NCI-H345 treated with DMSO at 0.1 percent for 48 hours (cell line): ENCODE data around the gene FBXL7.

Source experiments
- DNase-seq: peaks from one replicate; lab custom pipeline; 2025; ENCODE audit not compliant: unreplicated experiment; lab: John Stamatoyannopoulos, UW

FBXL7 gene

DNA sequence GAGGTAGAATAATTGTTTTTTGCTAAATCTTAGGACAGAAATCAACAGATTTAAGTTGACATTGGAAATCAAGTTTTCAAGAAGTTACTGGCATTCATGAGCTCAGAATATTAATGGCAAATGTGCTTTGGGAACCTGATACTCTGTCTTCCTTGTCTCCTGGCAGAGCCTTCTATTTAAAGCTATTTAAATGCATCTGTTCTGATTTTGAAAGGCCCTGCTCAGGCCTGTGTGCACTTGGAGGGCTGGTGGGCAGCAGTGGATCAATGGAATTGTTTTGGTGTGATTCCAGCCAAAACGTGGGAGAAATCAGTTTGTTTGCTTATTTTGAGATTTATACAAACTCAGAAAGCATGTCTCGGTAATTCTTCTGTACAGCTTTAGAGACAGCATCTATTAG is 38.5 kb downstream of the FBXL7 start:
- no peak for DNase-seq

DNA sequence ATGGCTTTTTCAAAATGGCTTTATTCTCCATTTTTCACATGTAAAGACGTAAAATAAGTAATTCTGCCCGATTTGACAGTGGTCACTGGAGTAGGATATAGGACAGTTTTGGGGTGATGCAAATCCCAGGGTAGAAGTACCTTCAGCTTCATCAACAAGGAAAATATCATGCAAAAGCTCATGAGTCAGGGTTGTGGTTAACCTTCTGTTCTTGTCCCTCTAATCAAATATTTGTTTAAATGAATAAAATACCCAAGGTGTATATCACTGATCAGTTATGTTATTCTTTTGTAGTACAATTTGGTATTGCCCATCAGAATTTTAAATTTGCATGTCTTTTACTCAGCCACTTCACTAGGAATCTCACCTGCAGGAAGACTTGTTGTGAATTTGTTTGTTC is 40.0 kb downstream of the FBXL7 start:
- no peak for DNase-seq

DNA sequence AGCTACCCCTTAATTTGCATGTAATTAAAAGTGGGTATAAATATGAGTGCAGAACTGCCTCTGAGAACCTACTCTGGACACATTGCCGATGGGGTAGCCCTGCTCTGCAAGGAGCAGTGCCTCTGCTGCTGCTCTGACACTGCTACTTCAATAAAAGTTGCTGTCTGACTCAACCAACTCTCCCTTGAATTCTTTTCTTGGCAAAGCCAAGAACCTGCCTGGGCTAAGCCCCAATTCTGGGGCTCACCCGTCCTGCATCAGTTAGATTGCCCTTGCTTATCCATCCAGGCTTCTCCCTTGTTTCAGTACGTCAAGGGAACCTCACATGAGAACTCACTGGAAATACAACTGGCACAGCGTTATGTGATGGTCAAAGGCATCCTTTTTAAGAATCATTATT is 44.1 kb downstream of the FBXL7 start:
- DNase-seq, result no peak

DNA sequence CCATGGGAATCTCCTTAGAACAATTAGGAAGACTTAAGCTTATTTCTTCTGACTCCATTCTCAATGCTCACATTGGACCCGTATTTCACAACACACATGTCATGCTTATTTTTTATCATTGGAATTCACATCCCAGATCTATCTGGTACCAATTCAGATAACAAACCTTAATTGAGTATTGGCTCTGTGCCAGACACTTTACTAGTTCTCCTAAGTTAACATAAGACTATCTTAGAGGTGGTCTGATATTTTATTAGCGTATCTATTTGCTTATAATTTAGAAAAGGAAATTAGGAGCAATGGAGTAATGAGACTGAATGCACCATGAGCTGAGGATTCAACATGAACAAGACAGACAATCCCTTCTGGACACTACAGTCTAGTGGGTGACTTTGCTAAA is 45.1 kb downstream of the FBXL7 start:
- DNase-seq, result no peak

DNA sequence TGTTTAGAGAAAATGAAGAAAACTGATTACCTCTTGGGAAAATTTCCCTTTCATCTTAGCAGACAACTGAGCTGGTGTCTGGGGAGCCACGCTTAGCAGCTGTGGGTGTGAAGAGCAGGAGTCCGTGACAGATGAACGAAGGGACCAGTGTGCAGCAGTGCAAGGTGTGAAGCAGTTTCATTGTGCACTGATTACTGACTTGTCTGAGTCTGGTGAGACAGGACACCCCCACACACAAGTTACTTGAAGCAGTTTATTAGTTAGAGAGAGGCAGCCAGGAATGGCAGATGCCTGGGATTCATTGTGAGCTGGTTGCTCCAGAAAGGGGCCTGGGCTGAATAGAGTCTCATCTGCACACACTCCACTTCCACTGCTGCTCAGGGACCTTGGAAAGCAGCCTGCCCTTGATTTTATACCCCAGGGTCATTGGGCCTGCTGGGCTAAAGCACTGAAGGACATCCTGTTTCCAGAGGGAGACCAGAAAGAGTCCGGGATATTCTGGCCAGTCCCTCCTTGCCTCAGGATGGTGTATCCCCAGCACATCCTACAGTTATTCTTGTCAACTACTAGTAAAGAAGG is 47.4 kb downstream of the FBXL7 start:
- no peak for DNase-seq

DNA sequence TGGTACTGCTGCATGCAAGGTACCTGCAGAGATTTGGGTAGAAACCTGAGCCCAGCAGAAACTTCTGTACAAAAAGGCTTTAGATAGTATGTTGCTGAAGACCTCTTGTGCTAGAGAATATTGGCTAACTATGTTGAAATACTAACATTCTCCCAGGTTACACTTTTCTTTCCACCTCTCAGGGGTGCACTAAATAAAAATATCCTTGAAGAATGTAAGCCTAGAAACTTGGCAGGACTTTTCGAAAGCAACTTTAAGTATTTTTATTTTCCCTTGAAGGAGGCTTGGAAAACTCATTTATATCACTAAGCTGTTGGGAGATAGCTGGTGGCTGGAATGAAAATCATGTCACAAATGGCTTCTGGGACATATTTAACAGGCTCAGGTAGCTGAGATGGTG is 50.0 kb downstream of the FBXL7 start:
- DNase-seq, result no peak

DNA sequence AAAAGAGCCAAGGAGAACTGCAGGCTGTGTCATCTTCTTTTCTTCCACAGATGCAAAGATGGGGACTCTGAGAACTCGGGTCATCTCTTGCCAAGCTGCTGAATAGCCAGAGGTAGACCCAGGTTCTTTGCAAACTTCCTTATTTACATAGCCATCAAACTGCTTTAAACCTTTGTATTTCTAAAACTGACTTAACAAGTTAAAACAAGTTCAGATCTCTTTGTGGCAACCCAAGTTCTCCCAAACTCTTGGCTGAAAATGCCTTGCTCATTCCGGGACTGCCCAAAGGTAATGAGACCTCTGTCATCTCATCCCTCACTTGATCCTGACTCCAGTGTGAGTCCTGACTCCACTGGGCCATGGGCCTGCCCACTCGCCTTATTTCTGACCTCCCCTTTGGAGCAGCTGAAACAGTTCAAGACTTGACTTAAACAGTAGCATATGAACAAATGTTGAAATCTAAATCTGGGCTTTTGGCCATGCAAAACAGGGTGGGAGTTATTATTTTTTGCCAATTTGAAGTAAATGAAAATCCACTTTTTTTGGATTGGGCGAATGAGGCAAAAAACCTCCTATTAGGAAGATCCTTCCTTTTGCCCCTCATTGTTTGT is 50.6 kb downstream of the FBXL7 start:
- no peak for DNase-seq

DNA sequence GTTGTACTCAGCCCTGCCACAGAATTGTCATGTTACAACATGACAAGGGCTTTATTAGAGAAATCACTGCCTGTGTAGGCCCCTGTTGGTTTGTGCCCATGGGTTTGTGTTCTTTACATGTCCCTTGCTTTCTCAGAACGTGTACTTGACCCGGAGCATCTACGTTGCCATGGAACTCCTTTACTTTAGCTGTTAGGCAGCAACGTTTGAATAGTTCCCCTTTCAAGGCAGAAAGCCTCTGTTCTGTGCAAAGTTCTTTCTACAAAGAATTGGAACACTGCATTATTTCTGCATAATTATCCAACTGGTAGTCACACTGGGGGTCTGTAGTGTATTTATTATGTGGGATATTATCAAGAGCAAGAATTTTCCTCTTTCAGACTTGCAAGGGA is 51.1 kb downstream of the FBXL7 start:
- DNase-seq, result no peak

DNA sequence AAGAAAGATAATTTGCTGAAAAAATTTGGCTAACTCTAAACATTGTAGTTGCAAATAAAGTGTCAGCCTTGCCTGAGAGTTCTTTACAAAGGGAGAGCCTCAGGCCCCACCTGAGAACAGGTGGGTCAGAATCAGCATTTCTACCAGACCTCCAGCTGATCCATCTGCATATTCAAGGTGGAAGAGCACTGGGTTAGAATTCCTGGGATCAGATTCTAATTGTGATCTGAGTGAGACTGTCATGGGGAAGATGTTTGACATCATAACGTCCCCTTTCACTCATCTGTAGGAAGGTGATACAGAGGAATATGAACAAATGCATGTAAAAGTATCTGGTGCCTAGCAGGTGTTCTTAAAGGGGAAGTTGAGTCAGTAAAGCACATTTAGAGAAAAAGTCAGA is 54.6 kb downstream of the FBXL7 start:
- no peak for DNase-seq

DNA sequence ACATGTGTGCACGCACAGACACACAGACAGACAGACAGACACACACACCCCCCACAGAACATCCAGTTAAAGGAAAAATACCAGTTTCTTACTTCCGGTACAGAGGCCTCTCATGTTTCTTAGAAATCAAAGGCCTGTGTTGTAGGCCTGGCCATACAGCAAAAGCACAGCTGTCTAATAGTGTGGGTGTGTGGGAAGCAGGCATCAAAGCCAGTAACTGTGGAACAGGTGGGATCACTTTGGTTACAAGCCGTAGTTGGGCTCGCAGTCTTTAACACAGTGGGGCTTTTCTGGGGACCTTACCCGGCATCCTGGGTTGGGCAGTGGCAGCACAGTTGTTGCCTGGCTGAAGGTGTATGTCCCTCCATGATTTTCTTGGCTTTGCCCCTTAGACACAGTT is 55.2 kb downstream of the FBXL7 start:
- DNase-seq, result no peak

DNA sequence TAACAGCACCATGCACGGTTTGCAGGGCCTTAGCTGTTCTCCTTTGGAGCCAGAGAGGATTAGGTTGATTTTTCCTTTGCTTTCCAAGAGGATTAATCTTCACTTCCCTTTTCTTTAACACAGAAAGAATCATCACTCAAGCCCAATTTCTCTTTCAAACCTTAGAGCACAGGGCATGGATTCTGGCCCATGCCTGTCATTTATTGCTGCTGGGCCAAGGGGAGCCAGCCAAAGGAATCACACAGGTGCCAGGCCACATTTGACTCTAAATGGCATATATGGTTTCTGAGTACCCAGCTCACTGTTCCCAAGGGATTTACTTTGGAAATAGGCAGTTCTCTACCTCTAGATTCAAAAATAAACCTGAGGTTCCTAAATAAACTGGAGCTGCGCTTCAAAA is 58.3 kb downstream of the FBXL7 start:
- DNase-seq, result no peak

DNA sequence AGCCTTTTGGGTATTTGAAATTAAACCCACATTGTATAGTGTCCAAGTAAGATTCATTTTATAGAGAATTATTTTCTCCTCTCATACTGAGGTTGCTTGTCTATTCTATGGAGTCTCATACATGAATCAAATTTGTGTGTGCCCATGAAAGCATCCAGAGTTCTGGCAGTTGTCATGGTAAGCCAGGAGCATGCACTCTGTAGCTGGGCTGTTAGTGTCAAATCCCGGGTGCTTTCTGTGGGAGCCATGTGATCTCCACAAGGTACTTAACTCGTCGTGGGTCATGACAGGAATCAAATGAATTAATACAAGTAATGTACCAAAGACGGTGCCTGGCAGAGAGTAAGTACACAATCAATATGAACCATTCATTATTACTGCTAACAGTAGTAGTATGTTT is 58.7 kb downstream of the FBXL7 start:
- DNase-seq, result no peak

DNA sequence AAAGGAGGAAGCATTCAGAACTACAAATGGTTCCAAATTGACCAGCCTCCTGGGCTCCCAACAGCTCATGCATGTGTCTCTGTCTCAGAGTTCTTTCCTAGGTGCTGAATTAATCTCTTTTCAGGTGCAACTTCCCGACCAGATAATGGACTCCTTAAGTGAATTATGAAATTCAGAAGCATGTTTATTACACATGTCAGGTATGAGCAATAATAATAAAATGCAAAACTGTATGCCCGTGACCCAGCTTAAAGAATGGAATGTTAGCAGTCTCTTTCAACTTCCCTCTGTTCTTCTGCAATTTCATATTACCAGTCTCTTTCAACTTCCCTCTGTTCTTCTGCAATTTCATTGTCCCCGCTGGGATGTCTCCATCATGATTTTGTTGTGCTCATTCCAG is 60.4 kb downstream of the FBXL7 start:
- no peak for DNase-seq

DNA sequence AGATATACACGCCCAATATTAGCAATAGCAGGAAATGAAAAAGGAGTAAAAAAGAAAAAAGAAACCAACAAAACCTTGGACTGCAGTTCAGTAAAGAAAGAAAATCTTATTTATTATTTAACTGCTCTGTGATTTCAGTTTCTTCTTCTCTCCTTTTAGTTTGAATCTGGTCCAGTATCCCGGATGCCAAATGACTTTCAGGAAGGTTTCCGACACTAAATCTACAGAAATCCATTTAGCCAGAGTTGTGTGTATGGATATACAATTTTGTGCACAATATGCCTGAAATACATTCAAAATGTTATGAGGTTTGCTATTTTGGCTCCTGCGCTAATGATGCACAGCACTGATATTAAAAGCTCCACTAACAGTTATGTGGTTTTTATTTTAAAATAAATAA is 64.5 kb downstream of the FBXL7 start:
- DNase-seq, result no peak

DNA sequence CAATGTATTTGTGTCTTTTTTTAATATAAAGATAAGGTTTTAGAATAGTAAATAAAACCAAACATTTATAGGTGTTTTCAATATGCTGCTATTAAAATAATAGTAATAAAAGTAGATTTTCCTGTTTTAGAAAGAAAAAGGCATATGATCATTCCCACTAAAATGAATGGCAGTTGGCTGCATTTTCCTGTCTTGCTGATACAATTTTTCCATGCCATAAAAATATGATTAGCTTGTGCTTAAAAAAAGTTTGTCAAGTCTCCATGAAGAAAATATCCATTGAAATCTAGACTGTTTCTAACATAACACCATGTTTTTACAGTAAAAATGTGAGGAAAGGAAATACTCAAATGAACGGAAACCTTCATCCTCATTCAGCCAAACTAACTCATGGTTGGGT is 65.0 kb downstream of the FBXL7 start:
- no peak for DNase-seq

DNA sequence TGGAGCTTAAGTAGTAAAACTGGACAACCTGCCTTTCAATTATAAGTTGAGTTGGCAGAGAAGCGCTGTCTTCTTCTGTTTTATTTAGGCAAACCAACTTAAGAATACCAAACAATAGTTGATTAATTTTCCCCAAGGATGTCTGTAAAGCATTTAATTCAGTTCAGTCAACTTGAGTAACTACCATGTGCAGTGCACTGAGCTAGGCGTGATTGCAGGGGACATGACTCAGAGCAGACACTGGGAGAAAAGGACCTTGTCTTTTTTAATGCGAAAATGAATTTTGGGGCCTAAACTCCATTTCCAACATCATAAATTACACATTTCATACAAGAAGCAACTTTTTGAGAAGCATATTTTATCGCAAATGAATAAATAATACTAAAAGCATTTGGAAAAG is 66.3 kb downstream of the FBXL7 start:
- DNase-seq, result no peak

DNA sequence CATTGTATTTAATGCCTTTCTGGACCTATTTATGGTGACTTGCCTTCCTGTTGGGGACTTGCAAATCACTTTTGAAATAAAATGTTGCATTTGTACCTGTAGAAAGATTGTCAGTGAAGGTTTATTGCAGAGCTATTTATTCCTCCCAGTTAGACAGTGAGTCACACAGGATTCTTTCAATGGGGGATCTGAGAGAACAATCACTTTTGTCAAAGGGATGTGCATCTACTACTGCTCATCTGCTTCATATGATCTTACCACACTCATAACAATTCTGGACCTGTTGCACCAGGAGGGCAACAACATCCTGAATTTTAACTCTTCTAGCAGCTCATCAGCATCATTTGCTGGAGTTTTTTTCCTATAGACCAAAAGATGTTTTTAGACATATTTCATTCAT is 66.8 kb downstream of the FBXL7 start:
- no peak for DNase-seq

DNA sequence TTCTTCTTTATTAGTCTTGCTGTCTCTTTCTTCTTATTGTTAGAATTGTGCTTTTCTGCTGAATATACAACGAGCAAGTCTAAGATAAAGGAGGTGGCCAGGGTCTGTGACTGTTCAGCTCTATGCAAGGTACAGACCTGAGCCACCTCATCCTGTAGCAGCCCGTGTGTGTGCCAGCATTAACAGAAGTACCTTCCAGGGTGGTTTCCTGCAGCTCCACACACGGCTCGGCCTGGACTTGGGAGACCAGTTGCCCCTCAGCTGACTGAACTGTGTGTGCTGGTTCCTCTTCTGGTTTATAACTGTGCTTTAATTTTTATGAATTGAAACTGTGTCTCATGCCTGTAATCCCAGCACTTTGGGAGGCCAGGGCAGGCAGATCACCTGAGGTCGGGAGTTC is 70.5 kb downstream of the FBXL7 start:
- DNase-seq, result no peak

DNA sequence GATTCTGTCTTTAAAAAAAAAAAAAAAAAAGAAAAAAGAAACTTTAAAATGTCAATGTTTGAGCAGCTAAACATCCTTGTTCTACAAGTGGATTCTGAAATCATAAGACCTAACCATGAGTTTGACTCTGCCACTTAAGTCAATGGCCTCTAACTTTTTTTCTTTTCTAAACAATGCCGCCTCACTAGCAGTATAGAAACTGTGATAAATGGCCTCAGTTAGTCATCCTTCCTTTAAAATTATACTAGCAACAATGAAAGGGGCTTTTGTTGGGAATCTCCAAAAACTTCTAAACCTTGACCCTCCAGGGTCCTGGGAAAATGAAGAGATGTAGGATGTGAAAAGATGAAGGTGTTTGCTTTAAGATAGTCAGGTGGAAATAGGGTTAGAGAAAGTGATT is 71.1 kb downstream of the FBXL7 start:
- DNase-seq, result no peak

DNA sequence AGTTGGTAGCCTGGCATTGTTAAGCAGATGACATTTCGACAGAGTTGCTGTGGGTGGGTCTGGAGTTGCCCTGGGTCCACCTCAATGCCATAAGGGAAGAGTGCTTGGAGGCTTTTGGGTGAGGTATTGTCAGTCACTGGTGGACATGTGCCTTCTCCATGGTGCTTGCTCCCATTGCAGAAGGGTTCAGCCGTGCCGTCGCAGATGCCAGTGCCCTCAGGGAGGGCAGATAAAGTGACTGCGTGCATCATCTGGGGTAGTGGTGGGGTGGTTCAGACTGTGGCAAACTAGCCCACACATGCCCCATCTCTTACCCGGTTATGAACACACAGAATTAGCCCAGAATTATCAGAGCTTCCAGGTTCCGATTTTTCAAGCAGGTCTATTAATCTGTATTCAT is 71.6 kb downstream of the FBXL7 start:
- DNase-seq, result no peak

DNA sequence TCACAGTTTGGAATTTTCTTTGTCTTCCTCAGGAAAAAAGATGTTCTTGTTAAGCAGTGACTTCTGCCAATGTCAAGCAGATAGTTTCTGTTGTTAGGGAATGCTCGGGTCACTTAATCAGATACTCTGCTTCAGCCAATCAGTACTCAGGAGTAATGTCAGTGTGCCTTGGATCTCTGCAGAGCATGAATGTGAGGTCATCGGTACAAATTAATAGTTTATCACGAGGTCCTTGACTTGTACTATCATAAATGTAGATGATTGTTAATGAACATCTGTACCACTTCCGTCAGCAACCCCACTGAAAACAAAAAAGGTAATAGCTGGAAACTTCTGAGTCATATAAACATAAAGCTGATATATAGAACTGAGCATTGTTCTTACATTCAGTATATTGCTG is 73.6 kb downstream of the FBXL7 start:
- no peak for DNase-seq

DNA sequence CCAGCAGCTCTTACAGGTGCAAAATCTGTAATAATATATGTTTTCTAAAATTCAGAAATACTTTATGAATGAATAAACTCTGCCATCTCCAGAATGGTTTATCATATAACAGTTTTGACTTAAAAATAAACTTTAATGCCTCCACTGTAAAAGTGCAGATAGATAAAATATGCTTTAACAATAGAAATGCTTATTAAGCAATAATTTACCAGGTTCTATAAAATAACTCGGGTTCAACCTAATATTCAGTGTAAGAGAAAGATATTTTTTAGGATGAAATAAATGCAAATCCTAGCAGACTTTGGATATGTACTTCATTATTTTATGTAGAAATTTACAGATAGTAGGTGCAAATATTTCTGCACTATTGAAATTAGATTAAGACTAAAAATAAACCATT is 74.1 kb downstream of the FBXL7 start:
- DNase-seq, result no peak

DNA sequence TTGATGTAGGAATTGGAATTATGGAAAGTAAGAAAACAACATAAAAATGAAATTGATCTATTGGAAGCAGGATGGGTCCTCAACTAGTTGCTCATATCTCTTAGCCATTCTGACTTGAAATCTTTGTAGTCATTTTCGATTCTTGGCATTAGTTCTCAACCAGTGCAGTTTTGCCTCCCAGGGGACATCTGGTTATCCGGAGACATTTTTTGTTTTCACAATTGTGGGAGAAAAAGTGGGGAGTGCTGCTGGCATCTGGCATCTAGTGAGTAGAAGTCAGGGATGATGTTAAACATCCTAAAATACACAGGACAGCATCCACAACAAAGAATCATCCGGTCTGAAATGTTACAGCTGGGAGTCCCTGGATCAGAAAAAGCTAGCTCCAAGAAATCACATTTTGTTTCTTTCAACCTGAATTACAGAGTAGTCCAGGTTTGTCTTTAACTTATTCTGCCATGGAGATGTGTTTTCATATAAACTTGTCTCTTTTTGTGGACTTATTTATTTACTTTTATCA is 74.9 kb downstream of the FBXL7 start:
- DNase-seq, result no peak
